ENCODE results near the gene RAB31. TPM values are rescaled to one million over a fixed set of nuclear protein-coding genes. Genes with fewer than 3 reads are reported as not detected.

RAB31 gene
- total and polyA plus RNA-seq, 2 of the 13 experiments (the other 11 are each of a cell fraction or from before 2014, with no cell fraction given), result 1.1 to 1.7 TPM

GRCh38 chr18:9763157-9763556 is 55.1 kb downstream of the RAB31 start (continued):
- no peak for TF ChIP-seq ARID5B (CRISPR knock-in tag; IDR thresholded peaks at IDR 0.05)

GRCh38 chr18:9764011-9764481 is 55.9 kb downstream of the RAB31 start:
- Histone ChIP-seq H3K27ac (ENCODE audit: extremely low read length, insufficient read depth, low read length) (no peak overlapping the region), H3K79me2 (ENCODE audit: insufficient read depth, low read length) (no peaks in the 10 kb centered on the region), H4K20me1 (ENCODE audit: insufficient read depth, low read length) (no peaks in the 10 kb centered on the region), H3K4me3 (replicated peaks in 1 of 3; ENCODE audit: insufficient read depth in 1 of 3, low read depth in 2 of 3, low read length in 3 of 3) (no peak overlapping the region), H3K9me3 (ENCODE audit: low read length) (no peaks in the 10 kb centered on the region), H3K4me2 (ENCODE audit: low read depth, low read length) (no peak overlapping the region), H3K4me1 (ENCODE audit: insufficient read depth, low read length) (peaks cover 15% of the 10 kb centered on the region), H3K36me3 (replicated peaks in 1 of 2; ENCODE audit: control insufficient read depth in 1 of 2, insufficient read depth in 2 of 2, low read length in 2 of 2) (no peaks in the 10 kb centered on the region), H2AFZ (ENCODE audit: low read length) (no peak overlapping the region), H3K27me3 (ENCODE audit: control insufficient read depth in 1 of 2, insufficient read depth in 2 of 2, low read length in 2 of 2) (0 out of 5 replicates have a peak, but pooled peaks cover 0 to 3% of the 10 kb centered on the region in 2 experiments), H3K9ac (ENCODE audit: insufficient read depth, low read depth, low read length) (no peak overlapping the region)
- FAIRE-seq (no peak), DNase-seq (ENCODE audit: low spot score) (no peak), ATAC-seq (no peak)
- no peak for TF ChIP-seq TP53 (CRISPR knock-in tag; conservative IDR thresholded peaks at IDR 0.05)
- TF ChIP-seq ZNF468 (CRISPR knock-in tag; IDR thresholded peaks at IDR 0.05), result no peak
- TF ChIP-seq HNF1A (IDR thresholded peaks at IDR 0.05; ENCODE audit: low read depth), result no peak
- TF ChIP-seq HNF1A (CRISPR knock-in tag; IDR thresholded peaks at IDR 0.05; ENCODE audit: borderline replicate concordance), result no peak
- TF ChIP-seq GATA4 (IDR thresholded peaks at IDR 0.05; ENCODE audit: borderline replicate concordance, low read depth), result no peak
- TF ChIP-seq SATB2 (CRISPR knock-in tag; IDR thresholded peaks at IDR 0.05), result no peak
- TF ChIP-seq CEBPB (IDR thresholded peaks at IDR 0.05; ENCODE audit: borderline replicate concordance, low read depth, low read length), result no peak
- no peak for TF ChIP-seq ZEB1 (IDR thresholded peaks at IDR 0.05; ENCODE audit: insufficient replicate concordance, low read depth)
- TF ChIP-seq AHR (CRISPR knock-in tag; IDR thresholded peaks at IDR 0.05), result no peak
- ChIA-PET POLR2A (no interaction called here), CTCF (ENCODE audit: low intra/inter-chr PET ratio, low total read pairs) (no interaction called here)
- in situ Hi-C loops (cut with HindIII; ENCODE audit: extremely low pct_ligation_motif_present, low pct_unique_long_range_greater_than_20kb) (no loop called here), intact Hi-C loops (cut with micrococcal nuclease; ENCODE audit: unreplicated experiment) (no loop called here)
- BruUV-seq (replicated peaks), result no TSS peak
- WGBS (ENCODE audit: low lambda C conversion rate), result 83% methylated on average over 7 of the region's 7 CpGs
